ENCODE data around the gene NPIPA5. TPM values are rescaled to one million over a fixed set of nuclear protein-coding genes. Genes with fewer than 3 reads are reported as not detected.
"Not testable (repeated sequence)": the region's sequence is repeated elsewhere in the genome, so short reads cannot be mapped to it uniquely, and the experiment has no call there.

Gene NPIPA5
- total RNA-seq (2021) = 0.68 and 0.73 TPM in 2 replicates
- Bru-seq, nascent RNA = percentile 20 among the genes with signal in this experiment
- percentile 21 among the genes with signal in this experiment for BruChase-seq, experiment 1, labeled RNA remaining after a 2-hour chase
- BruChase-seq, experiment 2, labeled RNA remaining after a 6-hour chase = percentile 18 among the genes with signal in this experiment
- long read RNA-seq, partial matches to known transcripts = 0 of 1 reads
- long read RNA-seq, other reads (novel, unspliced or antisense) = 1 of 1 reads

- H3K79me2 ChIP-seq (ENCODE audit: low read depth); H3K27ac ChIP-seq; DNase-seq; H3K4me2 ChIP-seq; H3F3A ChIP-seq (ENCODE audit: insufficient read depth, low read depth); BruUV-seq (replicated peaks); H3K4me3 ChIP-seq; H3K9me2 ChIP-seq (ENCODE audit: insufficient read depth); H3K9me3 ChIP-seq (ENCODE audit: insufficient read depth, low read depth); H3K36me3 ChIP-seq (ENCODE audit: low read depth); intact Hi-C loops (cut with micrococcal nuclease; ENCODE audit: unreplicated experiment); CTCF ChIA-PET; H2AFZ ChIP-seq; H3K27me3 ChIP-seq (ENCODE audit: insufficient read depth, low read depth); H3K4me1 ChIP-seq (replicated peaks; ENCODE audit: insufficient read depth); POLR2A ChIA-PET (ENCODE audit: unreplicated experiment); H4K20me1 ChIP-seq (ENCODE audit: insufficient read depth): not testable (repeated sequence)
Observed at GRCh38 chr16:15378194-15378593, at the start of gene NPIPA5. TSS of gene NPIPA5 (minus strand) at chr16:15378294. CDS start at chr16:15378294, 0 bp downstream.

GRCh38 chr16:15427648-15428239 lies 49.6 kb upstream of the NPIPA5 start:
- Histone ChIP-seq H3K79me2 (ENCODE audit: low read depth) (no peaks in the 10 kb centered on the region), H2AFZ (no peak overlapping the region), H3K4me3 (no peak overlapping the region), H4K20me1 (ENCODE audit: insufficient read depth) (no peaks in the 10 kb centered on the region), H3K4me1 (replicated peaks; ENCODE audit: insufficient read depth) (no peaks in the 10 kb centered on the region), H3K27ac (no peak overlapping the region), H3F3A (ENCODE audit: insufficient read depth, low read depth) (no peaks in the 10 kb centered on the region), H3K9me3 (ENCODE audit: insufficient read depth, low read depth) (no peaks in the 10 kb centered on the region), H3K27me3 (ENCODE audit: insufficient read depth, low read depth) (no peaks in the 10 kb centered on the region), H3K4me2 (no peak overlapping the region), H3K36me3 (ENCODE audit: low read depth) (no peaks in the 10 kb centered on the region), H3K9me2 (ENCODE audit: insufficient read depth) (no peaks in the 10 kb centered on the region)
- no peak for DNase-seq
- intact Hi-C loops (cut with micrococcal nuclease; ENCODE audit: unreplicated experiment) = no loop called here
- TF ChIP-seq EZH2 (IDR thresholded peaks at IDR 0.05; ENCODE audit: low read depth) = no peak
- TF ChIP-seq, protein P1, sequence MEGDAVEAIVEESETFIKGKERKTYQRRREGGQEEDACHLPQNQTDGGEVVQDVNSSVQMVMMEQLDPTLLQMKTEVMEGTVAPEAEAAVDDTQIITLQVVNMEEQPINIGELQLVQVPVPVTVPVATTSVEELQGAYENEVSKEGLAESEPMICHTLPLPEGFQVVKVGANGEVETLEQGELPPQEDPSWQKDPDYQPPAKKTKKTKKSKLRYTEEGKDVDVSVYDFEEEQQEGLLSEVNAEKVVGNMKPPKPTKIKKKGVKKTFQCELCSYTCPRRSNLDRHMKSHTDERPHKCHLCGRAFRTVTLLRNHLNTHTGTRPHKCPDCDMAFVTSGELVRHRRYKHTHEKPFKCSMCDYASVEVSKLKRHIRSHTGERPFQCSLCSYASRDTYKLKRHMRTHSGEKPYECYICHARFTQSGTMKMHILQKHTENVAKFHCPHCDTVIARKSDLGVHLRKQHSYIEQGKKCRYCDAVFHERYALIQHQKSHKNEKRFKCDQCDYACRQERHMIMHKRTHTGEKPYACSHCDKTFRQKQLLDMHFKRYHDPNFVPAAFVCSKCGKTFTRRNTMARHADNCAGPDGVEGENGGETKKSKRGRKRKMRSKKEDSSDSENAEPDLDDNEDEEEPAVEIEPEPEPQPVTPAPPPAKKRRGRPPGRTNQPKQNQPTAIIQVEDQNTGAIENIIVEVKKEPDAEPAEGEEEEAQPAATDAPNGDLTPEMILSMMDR (conservative IDR thresholded peaks at IDR 0.05) = peak; percentile 50
- ChIA-PET POLR2A (ENCODE audit: unreplicated experiment) (no interaction called here), CTCF (no interaction called here)
- no TSS peak for BruUV-seq (replicated peaks)

- Histone ChIP-seq H3K4me3 (no peak overlapping the region), H3K9me2 (ENCODE audit: insufficient read depth) (no peaks in the 10 kb centered on the region), H3K27me3 (ENCODE audit: insufficient read depth, low read depth) (no peaks in the 10 kb centered on the region), H3K79me2 (ENCODE audit: low read depth) (no peaks in the 10 kb centered on the region), H3K36me3 (ENCODE audit: low read depth) (no peaks in the 10 kb centered on the region), H3K9me3 (ENCODE audit: insufficient read depth, low read depth) (no peaks in the 10 kb centered on the region), H3K4me1 (replicated peaks; ENCODE audit: insufficient read depth) (no peaks in the 10 kb centered on the region), H2AFZ (no peak overlapping the region), H3K27ac (no peak overlapping the region), H3K4me2 (no peak overlapping the region), H4K20me1 (ENCODE audit: insufficient read depth) (no peaks in the 10 kb centered on the region), H3F3A (ENCODE audit: insufficient read depth, low read depth) (no peaks in the 10 kb centered on the region)
- ChIA-PET POLR2A (ENCODE audit: unreplicated experiment) (no interaction called here), CTCF (no interaction called here)
- TF ChIP-seq, protein P1 (conservative IDR thresholded peaks at IDR 0.05) = no peak
- no peak for TF ChIP-seq EZH2 (IDR thresholded peaks at IDR 0.05; ENCODE audit: low read depth)
- BruUV-seq (replicated peaks) = no TSS peak
- DNase-seq = no peak
- intact Hi-C loops (cut with micrococcal nuclease; ENCODE audit: unreplicated experiment) = no loop called here
Observed at GRCh38 chr16:15426796-15427195, 48.7 kb upstream of the NPIPA5 start.
